NCI-H1436 (cell line): ENCODE measurements around the gene PCSK5.

Experiments
- DNase-seq: peaks from one replicate; lab custom pipeline; 2025; lab: John Stamatoyannopoulos, UW

The PCSK5 gene

GRCh38 chr9:76082057-76082456 is 191.6 kb downstream of the PCSK5 start:
- DNase-seq, result no peak

- no peak for DNase-seq
These were observed 195.1 kb downstream of the PCSK5 start for GRCh38 chr9:76085596-76085995.

- DNase-seq, result no peak
These were observed 196.1 kb downstream of the PCSK5 start for GRCh38 chr9:76086539-76086938.

- no peak for DNase-seq
These were observed 197.5 kb downstream of the PCSK5 start for GRCh38 chr9:76087976-76088375.

GRCh38 chr9:76090330-76090729 is 199.9 kb downstream of the PCSK5 start:
- DNase-seq, result no peak

GRCh38 chr9:76090909-76091308 is 200.4 kb downstream of the PCSK5 start:
- no peak for DNase-seq

- DNase-seq, result no peak
These were observed 202.1 kb downstream of the PCSK5 start for GRCh38 chr9:76092572-76092971.

GRCh38 chr9:76095585-76095984 is 205.1 kb downstream of the PCSK5 start:
- DNase-seq, result no peak

GRCh38 chr9:76099516-76099915 is 209.0 kb downstream of the PCSK5 start:
- no peak for DNase-seq

GRCh38 chr9:76101075-76101474 is 210.6 kb downstream of the PCSK5 start:
- no peak for DNase-seq

GRCh38 chr9:76101491-76101890 is 211.0 kb downstream of the PCSK5 start:
- no peak for DNase-seq

- DNase-seq, result no peak
These were observed 211.5 kb downstream of the PCSK5 start for GRCh38 chr9:76101947-76102346.

- no peak for DNase-seq
These were observed 213.2 kb downstream of the PCSK5 start for GRCh38 chr9:76103531-76104315.

- DNase-seq, result no peak
These were observed 217.0 kb downstream of the PCSK5 start for GRCh38 chr9:76107482-76107881.

GRCh38 chr9:76109953-76110352 is 219.5 kb downstream of the PCSK5 start:
- DNase-seq, result no peak

- no peak for DNase-seq
These were observed 221.7 kb downstream of the PCSK5 start for GRCh38 chr9:76112151-76112550.

GRCh38 chr9:76114144-76114543 is 223.7 kb downstream of the PCSK5 start:
- DNase-seq, result no peak

- no peak for DNase-seq
These were observed 224.9 kb downstream of the PCSK5 start for GRCh38 chr9:76115396-76115795.

GRCh38 chr9:76115982-76116646 is 225.6 kb downstream of the PCSK5 start:
- DNase-seq, result no peak

- DNase-seq, result no peak
These were observed 226.4 kb downstream of the PCSK5 start for GRCh38 chr9:76116913-76117312.

GRCh38 chr9:76127637-76128036 is 237.2 kb downstream of the PCSK5 start:
- no peak for DNase-seq

- no peak for DNase-seq
These were observed 245.4 kb downstream of the PCSK5 start for GRCh38 chr9:76135902-76136301.

GRCh38 chr9:76136986-76137385 is 246.5 kb downstream of the PCSK5 start:
- DNase-seq, result no peak

GRCh38 chr9:76137931-76138330 is 247.5 kb downstream of the PCSK5 start:
- DNase-seq, result no peak
